AML-193 (cell line): ENCODE results near the gene FAM50B.

Experiments
- DNase-seq, 2 experiments: peaks; one replicate each; lab custom pipeline; 2025; lab: John Stamatoyannopoulos, UW

Gene FAM50B

DNA sequence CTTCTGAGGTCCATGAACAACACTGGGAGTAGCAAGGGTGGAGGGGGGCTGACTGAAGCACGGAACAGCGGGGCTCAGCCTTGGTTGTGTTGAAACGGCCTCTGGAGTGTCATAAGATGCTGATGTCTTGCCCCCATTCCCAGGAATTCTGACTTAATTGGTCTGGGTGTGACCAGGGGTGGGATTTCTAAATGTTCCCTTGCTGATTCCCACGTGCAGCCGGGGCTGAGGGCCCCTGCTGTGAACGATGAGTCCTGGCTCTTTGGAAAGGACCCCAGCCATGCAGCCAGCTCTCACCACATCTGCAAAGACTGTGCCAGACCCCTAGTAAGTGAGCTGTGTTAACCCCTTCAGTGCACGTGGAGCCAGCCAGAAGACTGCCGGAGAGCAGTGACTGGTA, 28.6 kb upstream of the FAM50B start:
- DNase-seq = no peak

- DNase-seq = no peak
These were observed 26.3 kb upstream of the FAM50B start for GRCh38 chr6:3822747-3823445.

DNA sequence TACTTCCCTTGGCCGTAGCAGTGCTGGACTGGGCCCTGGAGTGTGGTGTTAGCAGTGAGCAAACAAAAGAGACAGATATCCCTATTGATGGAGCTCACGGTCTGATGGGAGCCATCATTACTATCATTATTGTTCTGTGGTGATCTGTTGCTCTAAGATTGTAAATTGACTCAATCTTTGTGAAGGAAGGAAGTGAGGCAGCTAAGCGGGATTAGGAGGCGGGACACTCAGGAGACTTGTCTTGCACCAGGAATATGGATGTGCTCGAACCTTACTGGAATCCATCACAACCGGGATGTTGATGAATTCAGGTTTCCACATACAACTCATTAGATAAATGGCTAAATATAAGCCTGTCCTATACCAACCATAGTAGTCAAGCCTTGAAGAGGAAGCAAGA, 25.5 kb upstream of the FAM50B start:
- no peak for DNase-seq

DNA sequence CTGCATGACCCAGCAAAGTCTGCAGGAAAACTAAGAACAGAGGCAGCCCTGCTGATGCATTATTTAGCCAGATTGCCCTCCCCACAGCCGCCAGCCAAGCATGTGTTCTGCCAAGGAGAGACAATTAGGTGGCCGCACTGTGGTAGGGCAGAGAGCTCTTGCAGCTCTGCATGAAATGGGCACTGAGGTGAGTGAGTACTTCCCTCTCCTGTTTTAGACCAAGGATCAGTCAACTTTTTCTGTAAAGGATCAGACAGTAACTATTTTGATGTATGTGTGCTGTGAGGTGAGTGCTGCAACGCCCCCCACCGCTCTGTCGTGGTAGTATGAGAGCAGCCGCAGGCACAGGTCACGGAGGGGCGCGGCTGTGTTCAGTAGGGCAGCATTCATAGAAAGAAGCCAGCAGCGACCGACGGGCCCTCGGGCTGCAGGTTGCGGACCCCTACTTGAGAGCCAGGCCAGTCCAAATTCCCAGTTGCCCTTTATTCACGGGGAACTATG, 23.8 kb upstream of the FAM50B start:
- no peak for DNase-seq

- no peak for DNase-seq
These were observed 23.2 kb upstream of the FAM50B start for GRCh38 chr6:3825851-3826581.

DNA sequence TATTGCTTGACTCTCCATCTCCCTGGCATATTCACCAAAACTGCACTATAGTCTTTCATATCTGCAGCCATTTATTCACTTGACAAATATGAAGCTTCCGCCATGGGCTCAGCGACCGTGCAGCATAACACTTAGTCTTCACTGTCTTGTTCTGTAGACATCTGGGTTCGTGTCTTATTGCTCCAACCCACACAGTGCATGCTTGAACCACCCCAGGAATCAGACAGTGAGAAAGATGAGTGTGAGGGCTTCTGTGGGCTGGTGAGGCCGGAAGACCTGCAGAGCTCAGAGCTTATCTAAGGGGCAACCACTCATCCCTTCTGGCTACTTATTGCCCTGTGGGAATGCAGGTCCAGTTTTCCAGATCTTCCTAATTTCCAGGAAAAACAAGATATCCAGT, 19.9 kb upstream of the FAM50B start:
- DNase-seq = no peak

- DNase-seq = no peak
These were observed 18.4 kb upstream of the FAM50B start for GRCh38 chr6:3830806-3831205.

DNA sequence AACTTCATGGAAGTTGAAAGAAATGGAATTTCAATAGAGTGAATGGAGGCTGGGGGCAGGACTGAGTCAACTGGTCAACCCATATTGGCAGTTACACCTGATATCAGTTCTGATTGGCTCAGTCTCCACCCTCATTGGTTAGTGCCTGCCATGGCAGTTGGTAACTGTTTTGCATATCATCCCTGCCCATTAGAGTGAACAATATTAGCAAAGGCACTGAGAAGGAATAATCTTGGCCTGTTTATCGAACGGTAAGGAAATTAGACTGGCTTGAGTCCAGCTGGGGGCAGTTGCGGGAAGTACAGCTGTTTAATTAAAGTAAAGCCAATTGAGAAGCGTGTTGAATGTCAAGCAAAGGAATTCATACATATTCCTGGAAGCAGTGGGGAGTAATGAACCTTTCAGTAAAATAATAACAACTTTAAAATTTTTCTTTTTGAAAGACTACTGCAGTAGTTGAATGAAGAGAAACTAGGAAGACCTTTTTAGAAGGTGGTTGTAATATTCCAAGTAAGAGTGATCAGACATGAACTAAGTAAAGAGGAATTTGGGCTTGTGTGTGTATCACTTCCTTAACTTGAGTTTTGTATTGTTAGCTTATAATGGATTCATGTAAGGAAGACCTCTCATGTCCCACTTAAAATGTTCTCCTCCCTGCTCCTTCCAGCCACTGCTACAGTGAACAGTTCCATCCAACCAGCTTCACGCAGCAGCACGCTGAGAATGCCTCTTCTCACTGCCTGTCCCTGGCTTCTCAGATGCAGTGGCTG, 17.2 kb upstream of the FAM50B start:
- DNase-seq = no peak

DNA sequence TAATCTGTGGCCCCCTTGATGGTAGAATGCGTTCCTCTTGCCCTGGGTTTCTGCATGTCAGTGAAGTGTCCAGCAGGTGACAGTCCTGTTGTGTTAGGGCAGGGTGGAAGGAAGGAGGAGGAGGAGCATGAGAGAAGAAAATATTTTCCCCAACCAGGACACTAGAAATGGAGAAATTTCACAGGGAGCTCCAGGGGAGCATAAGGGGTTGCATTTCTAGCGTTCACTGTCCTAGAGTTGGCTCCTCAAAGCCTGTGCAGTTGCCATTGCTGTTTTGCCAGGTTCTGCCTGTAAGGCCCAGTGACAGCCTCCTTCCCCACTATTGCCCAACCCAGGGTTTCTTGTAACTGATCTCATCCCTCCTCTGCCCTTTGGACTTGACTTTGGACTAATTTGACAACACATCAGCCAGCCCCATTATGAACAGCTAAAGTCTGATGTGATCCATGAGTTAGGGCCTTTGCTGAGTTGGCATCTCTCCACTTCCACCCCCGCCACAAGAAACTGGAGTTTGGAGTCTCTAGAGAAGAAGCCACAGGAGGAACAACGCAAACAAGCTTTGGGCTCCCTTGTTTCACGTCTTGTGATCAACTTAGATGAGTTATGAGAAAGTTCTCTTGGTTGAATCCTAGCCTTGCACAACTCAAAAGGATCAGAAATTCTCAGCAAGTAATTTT, 14.0 kb upstream of the FAM50B start:
- DNase-seq = no peak

GRCh38 chr6:3835785-3836184, 13.4 kb upstream of the FAM50B start:
- no peak for DNase-seq

GRCh38 chr6:3836566-3836965, 12.6 kb upstream of the FAM50B start:
- DNase-seq = no peak

- DNase-seq = no peak
These were observed 11.4 kb upstream of the FAM50B start for GRCh38 chr6:3837781-3838180.

DNA sequence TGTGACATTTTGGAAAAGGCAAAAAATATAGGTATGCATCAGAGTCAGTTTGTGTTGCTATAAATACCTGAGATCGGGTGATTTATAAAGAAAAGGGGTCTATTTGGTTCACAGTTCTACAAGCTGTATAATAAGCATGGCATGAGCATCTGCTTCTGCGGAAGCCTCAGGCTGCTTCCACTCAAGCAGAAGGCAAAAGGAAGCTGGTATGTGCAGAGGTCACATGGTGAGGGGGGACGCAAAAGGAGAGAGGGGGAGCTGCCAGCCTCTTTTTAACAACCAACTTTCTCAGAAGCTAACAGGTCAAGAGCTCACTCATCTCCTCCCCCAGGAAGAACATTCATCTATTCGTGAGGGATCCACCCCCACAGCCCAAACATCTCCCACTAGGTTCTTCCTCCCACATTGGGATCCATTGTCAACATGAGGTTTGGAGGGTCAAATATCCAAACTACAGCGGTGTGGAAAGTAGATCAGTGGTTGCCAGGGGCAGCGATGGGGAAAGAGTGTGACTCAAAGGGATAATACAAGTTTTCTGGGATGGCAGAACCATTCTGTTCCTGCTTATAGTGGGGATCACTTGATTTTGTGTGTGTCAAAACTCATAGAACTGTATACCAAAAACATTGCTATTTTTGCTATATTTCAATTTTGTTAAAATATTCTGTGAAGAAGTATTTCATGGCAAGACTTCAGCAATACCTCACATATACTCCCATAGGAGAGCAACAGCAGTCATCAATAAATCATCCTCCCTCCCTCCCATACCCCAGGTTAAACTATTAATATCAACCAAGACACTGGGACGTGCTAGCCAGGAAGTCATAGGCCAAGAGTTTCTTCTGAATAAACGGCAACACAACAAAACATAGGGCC, 9.9 kb upstream of the FAM50B start:
- no peak for DNase-seq

DNA sequence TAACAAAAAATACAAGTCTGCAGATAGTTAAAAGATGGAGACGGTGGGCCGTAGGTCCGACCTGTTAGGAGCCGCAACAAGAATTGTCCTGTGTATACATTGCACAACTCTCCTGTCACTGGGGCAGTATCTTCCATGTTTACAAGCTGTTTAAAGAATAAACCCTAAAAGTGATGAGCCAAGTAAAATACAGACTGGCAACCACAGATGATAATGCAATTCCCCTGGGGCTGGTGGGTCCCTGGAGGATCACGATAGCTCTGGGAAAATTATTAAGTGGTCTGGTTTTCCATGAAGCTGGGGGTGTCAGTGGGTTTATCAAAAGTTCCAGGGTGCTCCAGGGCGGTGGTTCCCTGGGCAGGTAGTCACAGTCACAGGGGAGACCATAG, 8.1 kb upstream of the FAM50B start:
- no peak for DNase-seq

DNA sequence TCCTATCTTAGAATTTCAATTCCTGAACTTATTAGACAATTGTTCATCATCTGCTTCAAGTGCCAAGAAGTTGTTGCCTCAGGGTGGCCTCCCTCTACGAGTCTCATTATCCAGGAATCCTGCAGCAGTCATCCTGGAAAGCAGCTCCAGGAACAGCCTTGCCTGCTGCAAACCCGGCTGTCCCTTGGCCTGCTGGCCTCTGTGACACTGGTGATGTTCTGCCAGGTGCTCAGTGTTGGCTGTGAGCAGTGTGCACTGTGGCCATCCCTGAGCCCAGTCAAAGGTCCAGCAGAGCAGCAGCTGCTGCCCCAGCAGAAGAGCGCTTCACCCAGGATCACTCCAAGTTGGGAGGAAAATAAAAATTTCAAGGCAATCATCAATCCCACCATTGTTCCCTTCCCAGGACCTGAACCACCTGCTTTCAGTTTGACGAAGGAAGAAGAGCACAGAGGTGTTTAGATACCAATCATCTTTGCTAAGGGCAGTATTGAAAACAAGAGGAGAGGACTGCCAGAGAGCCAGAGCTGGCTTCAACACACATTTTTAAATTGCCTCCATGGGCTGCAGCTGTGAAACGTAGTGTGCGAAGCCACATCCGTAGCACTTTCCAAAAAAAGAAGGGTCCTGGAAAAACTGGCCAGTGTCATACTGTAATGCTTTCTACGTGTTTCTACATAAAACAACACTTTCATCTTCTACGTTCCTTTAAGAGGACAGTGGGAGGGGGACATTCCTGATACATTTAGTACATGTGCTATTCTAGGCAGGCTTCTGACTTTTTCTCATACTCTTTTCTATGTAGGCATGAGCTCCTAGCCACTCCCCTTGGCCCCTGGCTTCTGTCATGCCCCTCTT, 7.2 kb upstream of the FAM50B start:
- DNase-seq = no peak

GRCh38 chr6:3843379-3844096, 5.6 kb upstream of the FAM50B start:
- DNase-seq = no peak

DNA sequence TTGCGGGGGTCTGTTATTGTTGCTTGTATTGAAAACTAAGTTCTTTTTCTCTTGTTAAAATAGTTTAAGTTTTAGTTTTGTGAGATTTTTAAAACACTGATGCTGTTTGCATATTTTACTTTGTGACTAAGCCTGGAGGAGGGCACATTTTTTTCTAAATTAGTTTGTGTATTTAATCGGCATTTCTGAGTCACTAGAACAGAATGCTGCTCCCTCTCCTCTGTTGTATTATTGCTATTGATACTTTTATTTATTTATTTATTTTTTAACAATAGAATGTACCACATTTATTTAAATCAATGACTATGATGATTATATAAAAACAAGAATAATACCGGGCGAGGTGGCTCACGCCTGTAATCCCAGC, 5.1 kb upstream of the FAM50B start:
- no peak for DNase-seq

GRCh38 chr6:3847521-3847920, 1.7 kb upstream of the FAM50B start:
- DNase-seq = no peak

GRCh38 chr6:3848380-3848779, 793 bp upstream of the FAM50B start:
- DNase-seq = no peak
